ENCODE data around the gene TAGLN.
"Not testable (repeated sequence)": the region's sequence is repeated elsewhere in the genome, so short reads cannot be mapped to it uniquely, and the experiment has no call there.

Gene TAGLN

GRCh38 chr11:117197516-117198456 lies 1.4 kb upstream of the TAGLN start:
- DNase-seq: no peak

GRCh38 chr11:117198613-117199012 lies 557 bp upstream of the TAGLN start:
- DNase-seq: no peak

- no peak for DNase-seq
Measured at GRCh38 chr11:117199916-117200812, 994 bp downstream of the TAGLN start.

GRCh38 chr11:117200813-117201657 lies 1.9 kb downstream of the TAGLN start:
- no peak for DNase-seq

GRCh38 chr11:117201658-117202305 lies 2.6 kb downstream of the TAGLN start:
- DNase-seq: no peak

GRCh38 chr11:117202386-117203068 lies 3.4 kb downstream of the TAGLN start:
- no peak for DNase-seq

GRCh38 chr11:117203069-117203407 lies 3.9 kb downstream of the TAGLN start:
- DNase-seq: no peak

- DNase-seq: no peak
Measured at GRCh38 chr11:117204283-117205080, 5.3 kb downstream of the TAGLN start.

- DNase-seq: no peak
Measured at GRCh38 chr11:117205211-117205818, 6.1 kb downstream of the TAGLN start.

GRCh38 chr11:117206111-117206510 lies 6.9 kb downstream of the TAGLN start:
- DNase-seq: not testable (repeated sequence)

- not testable (repeated sequence) for DNase-seq
Measured at GRCh38 chr11:117206859-117207258, 7.7 kb downstream of the TAGLN start.

- DNase-seq: not testable (repeated sequence)
Measured at GRCh38 chr11:117207481-117207880, 8.3 kb downstream of the TAGLN start.

- DNase-seq: not testable (repeated sequence)
Measured at GRCh38 chr11:117208710-117209109, 9.5 kb downstream of the TAGLN start.

GRCh38 chr11:117209351-117210125 lies 10.4 kb downstream of the TAGLN start:
- not testable (repeated sequence) for DNase-seq

- no peak for DNase-seq
Measured at GRCh38 chr11:117210620-117211019, 11.4 kb downstream of the TAGLN start.

- no peak for DNase-seq
Measured at GRCh38 chr11:117212697-117213355, 13.7 kb downstream of the TAGLN start.

- DNase-seq: no peak
Measured at GRCh38 chr11:117214404-117215110, 15.4 kb downstream of the TAGLN start.

Measured in central memory CD4-positive, alpha-beta T cell (primary cell).